OCI-LY7 (cell line): ENCODE measurements around the gene ESRP2. TPM values are rescaled to one million over a fixed set of nuclear protein-coding genes. Genes with fewer than 3 reads are reported as not detected.

ENCODE experiments used
- Bru-seq: library from RNA; stranded (reverse); fragments of 400-500 nt; gene quantifications from one replicate; lab custom pipeline; 2021; lab: Mats Ljungman, UMichigan
- BruChase-seq, 2 experiments: library from RNA; stranded (reverse); fragments of 400-500 nt; gene quantifications; one replicate each; lab custom pipeline; 2021; lab: Mats Ljungman, UMichigan
- BruUV-seq: library from RNA; stranded (reverse); fragments of 400-500 nt; replicated peaks from 2 replicates; lab custom pipeline; 2021; lab: Mats Ljungman, UMichigan
- CTCF ChIA-PET: fragments of 300-600 bp; sonication (Branson Sonifier 250); formaldehyde crosslinking; loops from one replicate; lab custom pipeline; 2022; ENCODE audit warnings: antibody characterized with exemption; ENCODE audit not compliant: unreplicated experiment; lab: Charles Lee
- POLR2A ChIA-PET: fragments of 300-600 bp; sonication (Branson Sonifier 250); formaldehyde crosslinking; loops from one replicate; lab custom pipeline; 2022; ENCODE audit warnings: antibody characterized with exemption; lab: Charles Lee
- DNase-seq: peaks from one replicate; pipeline ENCODE4 v3.0.0-alpha.2; 2015; ENCODE audit warnings: low spot score
- H2AFZ ChIP-seq: fragments of 200-600 bp; sonication (generic), shearing (Covaris generic); 2 replicates; pipeline ENCODE4 v1.6.1; 2014; ENCODE audit warnings: mild to moderate bottlenecking, antibody characterized with exemption, low read length, moderate library complexity
- H3K27ac ChIP-seq: fragments of 200-600 bp; sonication (generic); 2 replicates; pipeline ENCODE4 v1.5.1; 2014; ENCODE audit warnings: mixed run types, low read depth, mild to moderate bottlenecking, moderate library complexity, low read length, inconsistent platforms; ENCODE audit not compliant: poor library complexity, severe bottlenecking
- H3K36me3 ChIP-seq: fragments of 200-600 bp; sonication (generic); 2 replicates; pipeline ENCODE4 v1.6.1; 2014; ENCODE audit warnings: mild to moderate bottlenecking, antibody characterized with exemption, low read length, moderate library complexity, mixed read lengths; ENCODE audit not compliant: insufficient read depth
- H3K4me1 ChIP-seq: fragments of 200-600 bp; sonication (generic); 2 replicates; pipeline ENCODE4 v1.5.1; 2014; ENCODE audit warnings: mild to moderate bottlenecking, low read length; ENCODE audit not compliant: insufficient read depth, poor library complexity, severe bottlenecking
- H3K4me2 ChIP-seq: fragments of 200-600 bp; sonication (generic); 2 replicates; pipeline ENCODE4 v1.6.1; 2014; ENCODE audit warnings: mild to moderate bottlenecking, low read length
- H3K4me3 ChIP-seq: fragments of 200-600 bp; sonication (generic); 2 replicates; pipeline ENCODE4 v1.5.1; 2014; ENCODE audit warnings: mild to moderate bottlenecking, low read depth, low read length; ENCODE audit not compliant: poor library complexity, severe bottlenecking
- H3K79me2 ChIP-seq: fragments of 200-600 bp; sonication (generic); 2 replicates; pipeline ENCODE4 v1.6.1; 2016; ENCODE audit warnings: low read depth, mild to moderate bottlenecking, low read length, moderate library complexity, mixed read lengths; ENCODE audit not compliant: insufficient read depth
- H3K9me2 ChIP-seq: fragments of 200-600 bp; sonication (generic); 2 replicates; pipeline ENCODE4 v1.6.1; 2016; ENCODE audit warnings: mild to moderate bottlenecking, low read length, mixed read lengths; ENCODE audit not compliant: insufficient read depth
- H3K9me3 ChIP-seq: fragments of 200-600 bp; sonication (generic); 2 replicates; pipeline ENCODE4 v1.6.1; 2014; ENCODE audit warnings: mild to moderate bottlenecking, mixed run types, low read length, mixed read lengths
- H4K20me1 ChIP-seq: fragments of 200-600 bp; sonication (generic); 2 replicates; pipeline ENCODE4 v1.6.1; 2014; ENCODE audit warnings: mild to moderate bottlenecking, antibody characterized with exemption, low read length, moderate library complexity, mixed read lengths; ENCODE audit not compliant: insufficient read depth
- EZH2phosphoT487 ChIP-seq: fragments of 200-600 bp; sonication (generic); IDR thresholded peaks from 2 replicates; pipeline ENCODE4 v1.6.1; 2018; ENCODE audit warnings: low read depth, borderline replicate concordance, mild to moderate bottlenecking, mixed run types, antibody characterized with exemption, low read length, moderate library complexity, mixed read lengths
- intact Hi-C: fragments of 100-400 bp; cut with micrococcal nuclease; formaldehyde crosslinking; loops from one replicate; pipeline ENCODE4 v1.10.0; 2022; ENCODE audit not compliant: unreplicated experiment
- long read RNA-seq: library from polyadenylated mRNA; stranded (forward); transcript quantifications from one replicate; pipeline ENCODE4 v2.0.0, GENCODE V29; 2022
- total RNA-seq, 2 experiments: library from RNA; depleted of rRNA in 1 of 2; stranded (reverse); fragments of >200 nt in 1 of 2; shearing (Covaris generic) in 1 of 2; gene quantifications; 2 replicates each; pipeline ENCODE4 v1.2.3, GENCODE V29; 2014 to 2022
- TF ChIP-seq, protein P1 (sequence below): fragments of 200-600 bp; sonication (generic); conservative IDR thresholded peaks from 2 replicates; pipeline ENCODE4 v1.5.1; 2014; ENCODE audit warnings: mild to moderate bottlenecking, antibody characterized with exemption, low read length, moderate library complexity, mixed read lengths

Gene ESRP2
- total RNA-seq (2014; rRNA removed; shearing (Covaris generic)) (0.08 TPM in 1 of 2 replicates, not detected in the other), total RNA-seq (2022) (not detected in 2 replicates), Bru-seq, nascent RNA (percentile 15 among the genes with signal in this experiment), BruChase-seq, experiment 1, labeled RNA remaining after a 6-hour chase (percentile 11 among the genes with signal in this experiment), BruChase-seq, experiment 2, labeled RNA remaining after a 2-hour chase (not detected)
- long read RNA-seq: 0 reads

DNA sequence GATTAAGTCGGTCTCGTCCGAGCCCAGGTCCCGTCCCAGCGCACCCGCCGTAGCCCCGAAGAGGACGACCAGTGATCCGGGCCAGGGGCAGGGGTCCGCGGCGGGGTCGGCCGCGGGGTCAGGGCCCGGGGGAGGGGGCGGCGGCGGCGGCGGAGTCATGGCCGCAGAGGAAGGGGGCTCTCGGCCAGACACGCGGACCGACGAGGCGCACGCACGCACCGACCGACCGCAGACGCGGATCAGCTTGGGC is at the start of gene ESRP2:
Gene ESRP2 (minus strand): TSS at position 241 of the 250 bp plus-strand sequence. CDS start 82 bp downstream, at position 159.
- Histone ChIP-seq H3K4me1 (peaks cover 36% of the 10 kb centered on the region), H3K9me2 (no peaks in the 10 kb centered on the region), H3K9me3 (no peaks in the 10 kb centered on the region), H3K27ac (no peak within 1 kb of the TSS), H4K20me1 (no peaks in the 10 kb centered on the region), H2AFZ (peak within 1 kb of the TSS; percentile 60; the same call in 1 of the 2 replicates), H3K4me3 (no peak within 1 kb of the TSS), H3K36me3 (no peaks in the 10 kb centered on the region), H3K79me2 (no peaks in the 10 kb centered on the region), H3K4me2 (peak within 1 kb of the TSS; percentile 77; the same call in 1 of the 2 replicates)
- CTCF ChIA-PET: no interaction called here
- intact Hi-C loops: no loop called here
- POLR2A ChIA-PET: no interaction called here
- no peak for DNase-seq
- BruUV-seq: no TSS peak
- TF ChIP-seq, protein P1, sequence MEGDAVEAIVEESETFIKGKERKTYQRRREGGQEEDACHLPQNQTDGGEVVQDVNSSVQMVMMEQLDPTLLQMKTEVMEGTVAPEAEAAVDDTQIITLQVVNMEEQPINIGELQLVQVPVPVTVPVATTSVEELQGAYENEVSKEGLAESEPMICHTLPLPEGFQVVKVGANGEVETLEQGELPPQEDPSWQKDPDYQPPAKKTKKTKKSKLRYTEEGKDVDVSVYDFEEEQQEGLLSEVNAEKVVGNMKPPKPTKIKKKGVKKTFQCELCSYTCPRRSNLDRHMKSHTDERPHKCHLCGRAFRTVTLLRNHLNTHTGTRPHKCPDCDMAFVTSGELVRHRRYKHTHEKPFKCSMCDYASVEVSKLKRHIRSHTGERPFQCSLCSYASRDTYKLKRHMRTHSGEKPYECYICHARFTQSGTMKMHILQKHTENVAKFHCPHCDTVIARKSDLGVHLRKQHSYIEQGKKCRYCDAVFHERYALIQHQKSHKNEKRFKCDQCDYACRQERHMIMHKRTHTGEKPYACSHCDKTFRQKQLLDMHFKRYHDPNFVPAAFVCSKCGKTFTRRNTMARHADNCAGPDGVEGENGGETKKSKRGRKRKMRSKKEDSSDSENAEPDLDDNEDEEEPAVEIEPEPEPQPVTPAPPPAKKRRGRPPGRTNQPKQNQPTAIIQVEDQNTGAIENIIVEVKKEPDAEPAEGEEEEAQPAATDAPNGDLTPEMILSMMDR: no peak
- no peak for TF ChIP-seq EZH2phosphoT487

DNA sequence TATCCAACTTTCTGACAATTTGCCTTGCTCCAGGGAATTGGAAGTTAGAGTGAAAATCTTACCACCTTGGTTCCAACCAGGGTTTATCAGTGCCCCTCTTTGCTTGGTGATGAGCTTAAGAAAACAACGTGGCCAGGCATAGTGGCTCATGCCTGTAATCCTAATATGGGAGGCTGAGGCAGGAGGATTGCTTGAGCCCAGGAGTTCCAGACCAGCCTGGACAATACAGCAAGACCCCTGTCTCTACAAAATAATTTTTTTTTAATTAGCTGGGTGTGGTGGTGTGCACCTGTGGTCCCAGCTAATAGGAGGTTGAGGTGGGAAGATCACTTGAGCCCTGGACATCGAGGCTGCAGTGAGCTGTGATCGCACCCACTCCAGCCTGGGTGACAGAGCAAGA is 49.8 kb upstream of the ESRP2 start:
- no TSS peak for BruUV-seq
- H3K36me3 ChIP-seq: peaks cover 66% of the 10 kb centered on the region
- no peaks in the 10 kb centered on the region for H3K9me2 ChIP-seq
- peak overlapping the region; percentile 56 for H3K4me3 ChIP-seq
- intact Hi-C loops: loop anchor here (1.0 kb wide), 2 partner anchors 21 to 25 kb away; partner anchors contain the start of genes SLC7A6 and SLC7A6OS
- POLR2A ChIA-PET: interaction anchor here (0.6 to 2.6 kb wide), 15 partner anchors 9 to 638 kb away, joined by 3 to 19 read pairs (median 5); partner anchors contain the start of genes PRMT7, SLC7A6 and SLC7A6OS
- H3K9me3 ChIP-seq: no peaks in the 10 kb centered on the region
- H3K4me2 ChIP-seq: peak overlapping the region; percentile 83
- H4K20me1 ChIP-seq: no peaks in the 10 kb centered on the region
- CTCF ChIA-PET: interaction anchor here (0.6 to 2.1 kb wide), 7 partner anchors 9 to 28 kb away, joined by 3 to 15 read pairs (median 4); partner anchors contain the start of gene SLC7A6
- H2AFZ ChIP-seq: no peak overlapping the region
- DNase-seq: no peak
- H3K27ac ChIP-seq: peak overlapping the region; percentile 97
- TF ChIP-seq, protein P1: no peak
- TF ChIP-seq EZH2phosphoT487: no peak
- H3K4me1 ChIP-seq: peaks cover 97% of the 10 kb centered on the region
- H3K79me2 ChIP-seq: peaks cover 43% of the 10 kb centered on the region
